Measurements from ENCODE around the gene TGM6.

The TGM6 gene

DNA sequence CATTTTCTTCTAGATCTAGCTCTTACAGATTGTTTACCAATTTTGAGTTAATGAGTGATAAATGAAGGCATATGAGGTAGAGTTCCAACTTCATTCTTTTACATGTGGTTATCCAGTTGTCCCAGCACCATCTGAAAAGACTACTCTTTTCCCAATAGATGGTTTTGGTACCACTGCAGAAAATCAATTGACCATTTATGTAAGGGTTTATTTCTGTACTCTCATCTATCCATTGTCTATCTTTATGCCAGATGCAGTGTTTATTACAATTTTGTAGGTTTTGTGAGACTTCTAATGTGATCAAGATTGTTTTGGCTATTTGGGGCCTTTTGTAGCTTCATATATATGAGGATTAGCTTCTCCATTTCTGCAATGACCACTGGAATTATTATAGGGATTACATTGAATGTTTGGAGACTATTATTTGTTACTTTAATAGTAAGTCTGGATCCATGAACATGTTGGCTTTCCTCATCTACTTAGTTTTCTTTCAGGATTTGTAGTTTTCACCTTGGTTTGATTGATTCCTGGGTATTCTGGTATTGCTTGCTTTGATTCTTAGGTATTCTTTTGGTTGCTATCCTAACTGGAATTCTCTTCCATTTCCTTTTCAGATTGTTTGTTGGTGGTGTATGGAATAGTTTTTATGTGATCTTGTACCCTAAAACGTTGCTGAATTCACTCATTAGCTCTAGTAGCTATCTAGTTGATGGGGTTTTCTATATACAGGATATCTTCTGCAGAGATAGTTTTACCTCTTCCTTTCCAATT is 79.5 kb downstream of the TGM6 start:
- no peak for DNase-seq

GRCh38 chr20:2460752-2461424 is 80.2 kb downstream of the TGM6 start:
- no peak for DNase-seq

GRCh38 chr20:2462484-2462883 is 81.8 kb downstream of the TGM6 start:
- DNase-seq: no peak

DNA sequence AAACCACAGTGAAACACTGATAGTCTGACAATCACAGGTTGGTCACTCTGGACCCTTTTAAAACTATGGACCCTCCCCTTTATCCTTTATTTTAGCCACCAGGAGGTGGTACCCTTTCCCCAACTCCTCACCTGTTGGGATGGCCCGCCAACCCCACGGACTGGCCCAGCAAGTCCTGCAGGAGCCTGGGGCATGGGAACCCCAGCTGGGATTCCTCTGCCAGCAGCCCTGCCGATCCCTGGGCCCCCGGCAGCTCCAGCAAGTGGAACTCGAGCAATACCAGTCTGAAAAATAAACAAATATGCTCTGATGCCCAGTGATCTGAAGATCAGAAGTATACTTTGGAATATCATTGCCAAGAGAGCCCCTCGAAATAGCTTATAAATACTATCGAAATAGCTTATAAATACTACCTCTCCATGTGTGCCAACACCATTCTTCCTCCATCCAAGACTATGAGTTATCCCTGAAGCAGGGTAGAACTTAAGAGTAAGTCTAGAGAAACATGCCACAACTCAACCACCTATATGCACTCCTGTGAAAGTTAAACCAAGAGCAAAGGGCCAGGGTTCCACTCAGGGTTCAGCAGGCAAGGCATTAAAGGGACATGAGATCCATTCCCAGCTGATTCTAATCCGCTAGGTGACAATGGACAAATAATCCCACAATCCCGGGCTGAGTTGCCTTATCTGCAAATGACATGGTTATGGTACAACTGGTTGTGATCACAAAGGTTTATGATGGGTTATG is 83.1 kb downstream of the TGM6 start:
- DNase-seq: no peak

- DNase-seq: no peak
These were observed 84.4 kb downstream of the TGM6 start for GRCh38 chr20:2465100-2465499.

DNA sequence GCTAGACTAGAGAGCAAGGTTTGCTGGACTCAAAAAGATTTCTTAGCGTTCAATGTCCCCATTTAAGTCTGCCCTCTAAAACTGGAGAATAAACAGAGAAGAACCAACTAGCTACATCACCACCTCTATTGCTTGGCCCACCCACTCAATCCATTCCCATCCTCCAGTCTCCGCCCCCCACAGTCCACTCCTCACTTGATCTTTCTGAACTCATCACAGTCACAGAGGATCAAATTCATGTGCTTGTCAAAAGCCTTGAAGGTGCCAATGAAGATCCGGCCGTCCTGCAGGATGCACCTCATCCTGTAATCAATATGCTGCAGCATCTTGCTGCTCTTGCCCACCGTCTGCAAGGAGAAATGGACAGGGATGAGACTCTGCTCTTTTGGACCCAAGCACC is 86.7 kb downstream of the TGM6 start:
- DNase-seq: no peak

- DNase-seq: no peak
These were observed 88.1 kb downstream of the TGM6 start for GRCh38 chr20:2468581-2469407.

GRCh38 chr20:2469991-2470422 is 89.3 kb downstream of the TGM6 start:
- peak; percentile 72 to 75 for DNase-seq

GRCh38 chr20:2470423-2471193 is 89.9 kb downstream of the TGM6 start, which contains the start of gene SNRPB:
SNRPB (minus strand) TSS chr20:2470789; CDS start chr20:2470690, 99 bp downstream.
- peak; percentile 97 to 98 for DNase-seq

- no peak for DNase-seq
These were observed 92.8 kb downstream of the TGM6 start for GRCh38 chr20:2473516-2473915.

DNA sequence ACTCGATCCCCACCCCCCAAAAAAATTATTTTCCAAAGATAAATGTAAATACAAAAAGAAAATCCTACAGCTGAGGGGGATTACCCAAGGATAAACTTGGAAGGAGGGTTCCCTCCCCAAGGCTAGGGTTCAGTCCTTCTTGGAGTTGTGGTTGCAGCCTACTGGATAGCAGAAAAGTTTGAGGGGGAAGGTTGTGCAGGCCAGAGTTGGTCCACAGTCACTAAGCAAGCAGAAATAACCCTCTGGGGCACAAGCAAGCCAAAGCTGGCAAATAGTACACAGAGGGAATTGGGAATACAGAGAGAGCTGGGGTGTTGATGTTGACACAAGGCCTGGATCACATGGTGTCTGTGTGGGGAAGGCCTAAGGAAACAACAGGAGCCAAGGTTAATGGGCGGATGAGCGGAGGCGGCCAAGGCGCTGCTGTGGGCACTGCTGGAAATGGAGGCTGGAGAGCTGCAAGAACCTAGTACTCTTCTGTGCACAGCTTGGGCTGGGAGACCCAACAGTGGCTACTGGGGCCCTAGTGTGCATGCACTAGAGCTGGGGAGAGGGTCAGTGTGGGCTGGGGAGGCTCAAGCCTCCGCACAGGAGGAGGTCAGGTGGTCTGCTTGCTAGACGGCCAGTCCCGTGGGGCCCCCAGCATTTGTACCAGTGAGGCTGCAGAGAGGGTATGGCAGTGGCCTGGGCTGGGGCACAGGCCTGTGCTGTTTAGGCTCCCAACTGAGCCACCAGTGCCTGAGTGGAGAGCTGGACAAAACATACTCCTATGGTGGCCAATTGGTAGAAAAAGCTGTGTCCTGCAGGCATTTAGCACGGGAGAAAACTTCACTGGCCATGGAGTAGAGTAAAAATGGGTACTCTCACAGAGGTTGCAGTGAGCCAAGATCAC is 95.4 kb downstream of the TGM6 start:
- no peak for DNase-seq

DNA sequence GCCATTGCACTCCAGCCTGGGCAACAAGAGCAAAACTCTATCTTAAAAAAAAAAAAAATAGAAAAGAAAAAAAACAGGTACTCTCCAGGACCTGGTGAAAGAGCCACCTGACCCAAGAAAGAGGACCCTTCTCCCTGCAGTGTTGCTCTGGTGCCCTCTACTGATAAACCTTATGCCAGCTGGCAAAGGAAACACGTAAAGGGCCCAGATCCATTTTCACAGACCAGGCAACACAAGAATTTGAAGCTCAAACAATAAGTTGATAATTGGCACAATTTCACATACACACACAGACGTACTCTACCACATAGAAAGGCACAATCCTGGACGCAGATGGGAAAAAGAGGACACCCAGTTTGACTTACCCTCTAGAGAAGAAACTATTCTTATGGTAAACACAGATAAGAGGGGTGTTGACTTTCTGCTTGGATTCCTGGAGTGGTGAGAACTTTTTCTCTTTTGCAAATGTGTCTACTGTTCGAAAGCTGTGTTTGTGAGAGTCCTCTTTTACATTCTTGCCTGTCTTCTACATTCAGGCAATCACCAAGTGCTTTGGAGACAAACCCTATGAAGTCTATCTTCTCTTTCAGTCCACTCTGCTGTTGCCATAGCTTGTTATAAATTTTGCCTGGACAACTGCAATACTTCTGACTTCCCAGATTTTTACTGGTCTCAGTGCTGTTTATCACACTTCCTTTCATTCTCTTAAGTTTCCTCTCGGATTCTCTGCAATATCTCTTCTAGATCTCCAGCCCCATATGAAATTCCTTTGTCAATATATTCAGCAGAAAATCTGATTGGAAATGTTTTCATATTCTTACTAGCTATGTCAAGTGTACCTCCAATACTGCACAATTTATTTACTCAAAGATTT is 96.3 kb downstream of the TGM6 start:
- no peak for DNase-seq

- no peak for DNase-seq
These were observed 99.7 kb downstream of the TGM6 start for GRCh38 chr20:2480381-2480780.

All from activated T-cell treated with anti-CD3 and anti-CD28 coated beads, Interleukin-2, amount 50 U/mL, for 48 hours (primary cell).